WERI-Rb-1 (cell line): ENCODE measurements around the gene CCT6B.
"Not testable (repeated sequence)": the region's sequence is repeated elsewhere in the genome, so short reads cannot be mapped to it uniquely, and the experiment has no call there.

ENCODE experiments used
- DNase-seq: peaks from one replicate; pipeline ENCODE4 v3.0.0-alpha.2; 2020
- H3K27ac ChIP-seq: fragments of 250-450 bp; sonication (Bioruptor Pico); 2 replicates; pipeline ENCODE4 v1.5.1; 2020; ENCODE audit warnings: mild to moderate bottlenecking, moderate library complexity
- H3K27me3 ChIP-seq: fragments of 250-450 bp; sonication (Bioruptor Pico); 2 replicates; pipeline ENCODE4 v1.5.1; 2021; ENCODE audit warnings: mild to moderate bottlenecking, low read depth, moderate library complexity; ENCODE audit not compliant: insufficient read depth, severe bottlenecking
- H3K36me3 ChIP-seq: fragments of 250-450 bp; sonication (Bioruptor Pico); 2 replicates; pipeline ENCODE4 v1.5.1; 2020; ENCODE audit warnings: mild to moderate bottlenecking, moderate library complexity
- H3K4me3 ChIP-seq: 2 replicates; pipeline ENCODE4 v1.5.1; 2011; ENCODE audit warnings: low read depth, mild to moderate bottlenecking, control low read depth, low read length
- H3K9me3 ChIP-seq: fragments of 250-450 bp; sonication (Bioruptor Pico); 2 replicates; pipeline ENCODE4 v1.5.1; 2021; ENCODE audit warnings: mild to moderate bottlenecking, moderate library complexity; ENCODE audit not compliant: severe bottlenecking
- CTCF ChIP-seq: IDR thresholded peaks from 2 replicates; pipeline ENCODE4 v1.5.1; 2011; ENCODE audit warnings: low read depth, mild to moderate bottlenecking, control low read depth, inconsistent platforms, low read length

The CCT6B gene

GRCh38 chr17:34979650-34980352, 18.5 kb upstream of the CCT6B start:
- peak overlapping the region; percentile 96 for H3K4me3 ChIP-seq
- no peaks in the 10 kb centered on the region for H3K27me3 ChIP-seq
- no peak for TF ChIP-seq CTCF
- H3K9me3 ChIP-seq: no peaks in the 10 kb centered on the region
- H3K27ac ChIP-seq: peak overlapping the region; percentile 99
- DNase-seq: no peak
- H3K36me3 ChIP-seq: peaks cover 19% of the 10 kb centered on the region

- H3K27ac ChIP-seq: no peak overlapping the region
Observed at GRCh38 chr17:34979153-34979552, 17.9 kb upstream of the CCT6B start.

GRCh38 chr17:34974794-34975785, 13.8 kb upstream of the CCT6B start:
- Histone ChIP-seq H3K27ac (no peak overlapping the region), H3K4me3 (no peak overlapping the region), H3K9me3 (no peaks in the 10 kb centered on the region), H3K27me3 (no peaks in the 10 kb centered on the region), H3K36me3 (no peaks in the 10 kb centered on the region)
- no peak for DNase-seq
- TF ChIP-seq CTCF: no peak

More at GRCh38 chr17:34979153-34979552, 17.9 kb upstream of the CCT6B start:
- H3K27me3 ChIP-seq: no peaks in the 10 kb centered on the region
- TF ChIP-seq CTCF: no peak
- DNase-seq: no peak
- H3K4me3 ChIP-seq: no peak overlapping the region
- no peaks in the 10 kb centered on the region for H3K9me3 ChIP-seq
- peaks cover 16% of the 10 kb centered on the region for H3K36me3 ChIP-seq

GRCh38 chr17:34974179-34974578, 12.9 kb upstream of the CCT6B start:
- no peak for TF ChIP-seq CTCF
- Histone ChIP-seq H3K9me3 (no peaks in the 10 kb centered on the region), H3K36me3 (no peaks in the 10 kb centered on the region), H3K27ac (no peak overlapping the region), H3K27me3 (no peaks in the 10 kb centered on the region), H3K4me3 (no peak overlapping the region)
- no peak for DNase-seq

- TF ChIP-seq CTCF: no peak
- no peaks in the 10 kb centered on the region for H3K27me3 ChIP-seq
- H3K36me3 ChIP-seq: peaks cover 10% of the 10 kb centered on the region
- H3K9me3 ChIP-seq: no peaks in the 10 kb centered on the region
- peak overlapping the region; percentile 14; the same call in 1 of the 2 replicates for H3K27ac ChIP-seq
- no peak overlapping the region for H3K4me3 ChIP-seq
- DNase-seq: no peak
Observed at GRCh38 chr17:34958438-34958837, 2.8 kb downstream of the CCT6B start.

- not testable (repeated sequence) for DNase-seq, H3K27me3 ChIP-seq, H3K36me3 ChIP-seq, H3K4me3 ChIP-seq, H3K27ac ChIP-seq, H3K9me3 ChIP-seq
Observed at GRCh38 chr17:34950780-34951179, 10.5 kb downstream of the CCT6B start.
